K562 (cell line): ENCODE measurements around the gene PMPCB. TPM values are rescaled to one million over a fixed set of nuclear protein-coding genes. Genes with fewer than 3 reads are reported as not detected.

ENCODE experiments used
- ATAC-seq: fragments of 200-7000 bp; cut with Tn5 transposase; 3 replicates; pipeline ENCODE4 v1.9.1; 2020; ENCODE audit warnings: moderate library complexity
- BruUV-seq: library from RNA; stranded (reverse); fragments of 400-500 nt; replicated peaks from 2 replicates; lab custom pipeline; 2021; lab: Mats Ljungman, UMichigan
- CTCF ChIA-PET: fragments of 300-600 bp; formaldehyde crosslinking; extraction: SDS; loops from one replicate; lab custom pipeline; 2021; ENCODE audit warnings: low intra/inter-chr PET ratio; lab: Yijun Ruan, JAX
- POLR2A ChIA-PET: fragments of 300-600, 350-650 bp; sonication (Branson Sonifier 250); formaldehyde crosslinking; extraction: SDS; loops from one replicate; lab custom pipeline; 2021; ENCODE audit warnings: antibody characterized with exemption, inconsistent platforms; lab: Yijun Ruan, JAX
- DNase-seq, 4 experiments: peaks; one replicate each; pipeline versions ENCODE4 v3.0.0 to v3.0.0-alpha.2; 2011 to 2018; ENCODE audit warnings: low spot score in 3 of 4, mixed read lengths in 3 of 4; ENCODE audit errors: extremely low read depth in 1 of 4
- FAIRE-seq: peaks from 2 replicates; lab custom pipeline; 2011; peaks lifted over from hg19 to GRCh38; lab: Jason Lieb, UNC
- H2AFZ ChIP-seq: 2 replicates; pipeline ENCODE4 v1.6.0; 2011; ENCODE audit warnings: low read depth, low read length, control low read depth, inconsistent platforms
- H3K27ac ChIP-seq: fragments of 200-600 bp; 3 replicates; pipeline ENCODE4 v1.8.0; 2011; ENCODE audit warnings: low read depth, mild to moderate bottlenecking, control low read depth, inconsistent platforms, low read length, moderate library complexity, mixed read lengths; ENCODE audit errors: extremely low read depth
- H3K27me3 ChIP-seq, 2 experiments: fragments of 300-600 bp in 1 of 2; 2 replicates in 1 of 2; 3 replicates in 1 of 2; pipeline versions ENCODE4 v1.6.0 to v1.8.0; 2011; ENCODE audit warnings: inconsistent platforms in 2 of 2, low read length in 2 of 2, mild to moderate bottlenecking in 1 of 2, mixed read lengths in 1 of 2, moderate library complexity in 1 of 2; ENCODE audit not compliant: control insufficient read depth in 2 of 2, insufficient read depth in 2 of 2
- H3K36me3 ChIP-seq: fragments of 300-600 bp; 3 replicates; pipeline ENCODE4 v1.8.0; 2011; ENCODE audit warnings: mild to moderate bottlenecking, low read length, inconsistent platforms; ENCODE audit not compliant: control insufficient read depth, insufficient read depth
- H3K4me1 ChIP-seq, 2 experiments: fragments of 200-600 bp in 1 of 2; replicated peaks in 1 of 2; 2 replicates in 1 of 2; 3 replicates in 1 of 2; pipeline versions ENCODE4 v1.5.1 to v1.8.0; 2011; ENCODE audit warnings: inconsistent platforms in 2 of 2, low read length in 2 of 2, mild to moderate bottlenecking in 1 of 2, mixed read lengths in 1 of 2, moderate library complexity in 1 of 2; ENCODE audit not compliant: control insufficient read depth in 2 of 2, insufficient read depth in 2 of 2
- H3K4me2 ChIP-seq: 2 replicates; pipeline ENCODE4 v1.6.1; 2011; ENCODE audit warnings: low read length, control low read depth, inconsistent platforms, mixed read lengths; ENCODE audit not compliant: insufficient read depth
- H3K4me3 ChIP-seq: fragments of 200-600 bp; sonication (generic), shearing (Covaris generic); 2 replicates; pipeline ENCODE4 v1.5.1; 2016; ENCODE audit warnings: control low read depth, inconsistent platforms
- H3K79me2 ChIP-seq: fragments of 200-600 bp; 3 replicates; pipeline ENCODE4 v1.8.0; 2011; ENCODE audit warnings: low read length, inconsistent platforms; ENCODE audit not compliant: control insufficient read depth, insufficient read depth
- H3K9ac ChIP-seq, 2 experiments: 2 replicates each; pipeline versions ENCODE4 v1.6.0 to v1.6.1; 2011; ENCODE audit warnings: low read depth in 2 of 2, low read length in 2 of 2, control low read depth in 1 of 2, inconsistent platforms in 1 of 2, mild to moderate bottlenecking in 1 of 2, mixed read lengths in 1 of 2; ENCODE audit not compliant: insufficient read depth in 1 of 2
- H3K9me1 ChIP-seq: one replicate; pipeline ENCODE4 v1.6.0; 2011; ENCODE audit warnings: inconsistent platforms, mild to moderate bottlenecking, low read length, moderate library complexity; ENCODE audit not compliant: control insufficient read depth, insufficient read depth
- H3K9me3 ChIP-seq: replicated peaks from 2 replicates; pipeline ENCODE4 v1.5.1; 2011; ENCODE audit warnings: low read depth, low read length, inconsistent platforms; ENCODE audit not compliant: control insufficient read depth, insufficient read depth
- H4K20me1 ChIP-seq: replicated peaks from 2 replicates; pipeline ENCODE4 v1.6.1; 2011; ENCODE audit warnings: low read length, inconsistent platforms, mixed read lengths; ENCODE audit not compliant: control insufficient read depth, insufficient read depth
- CBFA2T2 ChIP-seq: fragments of 450-650 bp; conservative IDR thresholded peaks from 2 replicates; pipeline ENCODE4 v1.6.1; 2017; ENCODE audit warnings: mild to moderate bottlenecking
- CBX1 ChIP-seq: sonication (generic); IDR thresholded peaks from 2 replicates; pipeline ENCODE4 v1.6.1; 2016; ENCODE audit warnings: antibody characterized with exemption, low read depth, mild to moderate bottlenecking
- GATAD2A ChIP-seq: fragments of 450-650 bp; IDR thresholded peaks from 2 replicates; pipeline ENCODE4 v1.6.1; 2017
- KAT7 ChIP-seq: sonication (generic); formaldehyde crosslinking; IDR thresholded peaks from 2 replicates; pipeline ENCODE4 v1.8.0; 2022; ENCODE audit warnings: missing genetic modification reagents, mild to moderate bottlenecking, borderline replicate concordance
- KLF1 ChIP-seq: fragments of 450-650 bp; IDR thresholded peaks from 2 replicates; pipeline ENCODE4 v1.6.1; 2016; ENCODE audit warnings: missing genetic modification characterization, missing compliant biosample characterization
- MAFG ChIP-seq: fragments of 450-650 bp; conservative IDR thresholded peaks from 2 replicates; pipeline ENCODE4 v1.6.1; 2016; ENCODE audit warnings: missing genetic modification characterization, missing compliant biosample characterization
- NFE2L1 ChIP-seq: fragments of 450-650 bp; IDR thresholded peaks from 2 replicates; pipeline ENCODE4 v1.6.1; 2016; ENCODE audit warnings: missing genetic modification characterization, low read depth, mild to moderate bottlenecking, missing compliant biosample characterization, moderate library complexity, borderline replicate concordance
- POLR2B ChIP-seq: fragments of 450-650 bp; IDR thresholded peaks from 2 replicates; pipeline ENCODE4 v1.6.1; 2018; ENCODE audit warnings: low read depth; ENCODE audit not compliant: partially characterized antibody
- STAG1 ChIP-seq: sonication (generic); formaldehyde crosslinking; IDR thresholded peaks from 2 replicates; pipeline ENCODE4 v1.5.0; 2020; ENCODE audit warnings: missing genetic modification reagents, borderline replicate concordance
- TARDBP ChIP-seq: fragments of 450-650 bp; IDR thresholded peaks from 2 replicates; pipeline ENCODE4 v1.6.1; 2016
- WGBS: fragments of 100-300 bp; shearing (Covaris generic); methylation state at CpG from one replicate; pipeline ENCODE4 v1.1.6; 2016; ENCODE audit warnings: low coverage, mixed read lengths; ENCODE audit not compliant: insufficient coverage; ENCODE audit errors: missing lambda C conversion rate; 5-methylcytosine and 5-hydroxymethylcytosine counted together
- in situ Hi-C: fragments of 300-500 bp; cut with MboI; formaldehyde crosslinking; loops from 4 replicates; pipeline ENCODE4 v1.15.0; 2018; ENCODE audit warnings: inconsistent platforms, mixed read lengths
- intact Hi-C: fragments of 100-400 bp; cut with micrococcal nuclease; formaldehyde crosslinking; loops from 2 replicates; pipeline ENCODE4 v1.14.2; 2022
- polyA plus RNA-seq, 8 experiments: library from polyadenylated mRNA; depleted of rRNA in 4 of 8; stranded (reverse) in 5 of 8; unstranded in 3 of 8; fragments of >200 nt; fragmentation: Nextera tagmentation in 2 of 8; fragmentation: Illumina TruSeq in 1 of 8; extraction: Ambion mirVana in 2 of 8; extraction: Trizol in 1 of 8; gene quantifications; 2 replicates each; pipeline versions ENCODE4 v1.2.1 to v1.2.3, GENCODE V29; 2011 to 2014; ENCODE audit warnings: inconsistent platforms in 1 of 8, missing spikeins in 1 of 8
- total RNA-seq, 7 experiments: library from RNA; depleted of rRNA in 6 of 7; stranded (reverse); fragments of >200 nt in 6 of 7; fragmentation: Illumina TruSeq in 2 of 7; extraction: Trizol in 2 of 7; gene quantifications; 2 replicates each; pipeline versions ENCODE4 v1.2.1 to v1.2.3, GENCODE V29; 2011 to 2021; ENCODE audit warnings: low replicate concordance in 1 of 7
- TF ChIP-seq, protein P1 (sequence below): fragments of 250-450 bp; sonication (Bioruptor Pico); IDR thresholded peaks from 2 replicates; pipeline ENCODE4 v1.8.0; 2021; ENCODE audit warnings: moderate library complexity, mild to moderate bottlenecking, inconsistent platforms
- TF ChIP-seq, protein P2 (sequence below): sonication (generic); formaldehyde crosslinking; IDR thresholded peaks from 2 replicates; pipeline ENCODE4 v1.8.1; 2023; ENCODE audit warnings: mild to moderate bottlenecking, missing genetic modification reagents
- TF ChIP-seq, protein P3 (sequence below), 2 experiments: fragments of 200-800 bp in 1 of 2; sonication (Bioruptor generic) in 1 of 2; sonication (generic) in 1 of 2; formaldehyde crosslinking in 1 of 2; IDR thresholded peaks in 1 of 2; conservative IDR thresholded peaks in 1 of 2; 2 replicates each; pipeline versions ENCODE4 v1.5.0 to v1.6.1; 2016 to 2020; ENCODE audit warnings: missing compliant biosample characterization in 1 of 2, missing genetic modification characterization in 1 of 2, missing genetic modification reagents in 1 of 2
- TF ChIP-seq, protein P4 (sequence below): fragments of 250-450 bp; sonication (Bioruptor Pico); IDR thresholded peaks from 2 replicates; pipeline ENCODE4 v1.5.0; 2020; ENCODE audit warnings: mild to moderate bottlenecking
- TF ChIP-seq, protein P5 (sequence below), 2 experiments: fragments of 450-650 bp in 1 of 2; sonication (generic) in 1 of 2; formaldehyde crosslinking; conservative IDR thresholded peaks; 2 replicates each; pipeline versions ENCODE4 v1.4.0 to v1.8.1; 2020 to 2022; ENCODE audit warnings: mild to moderate bottlenecking in 1 of 2, missing genetic modification reagents in 1 of 2

Gene PMPCB
- total and polyA plus RNA-seq, 9 of the 15 experiments (the other 6 are each of a cell fraction or from before 2014, with no cell fraction given) = 61.2 to 209 (median 105) TPM

DNA sequence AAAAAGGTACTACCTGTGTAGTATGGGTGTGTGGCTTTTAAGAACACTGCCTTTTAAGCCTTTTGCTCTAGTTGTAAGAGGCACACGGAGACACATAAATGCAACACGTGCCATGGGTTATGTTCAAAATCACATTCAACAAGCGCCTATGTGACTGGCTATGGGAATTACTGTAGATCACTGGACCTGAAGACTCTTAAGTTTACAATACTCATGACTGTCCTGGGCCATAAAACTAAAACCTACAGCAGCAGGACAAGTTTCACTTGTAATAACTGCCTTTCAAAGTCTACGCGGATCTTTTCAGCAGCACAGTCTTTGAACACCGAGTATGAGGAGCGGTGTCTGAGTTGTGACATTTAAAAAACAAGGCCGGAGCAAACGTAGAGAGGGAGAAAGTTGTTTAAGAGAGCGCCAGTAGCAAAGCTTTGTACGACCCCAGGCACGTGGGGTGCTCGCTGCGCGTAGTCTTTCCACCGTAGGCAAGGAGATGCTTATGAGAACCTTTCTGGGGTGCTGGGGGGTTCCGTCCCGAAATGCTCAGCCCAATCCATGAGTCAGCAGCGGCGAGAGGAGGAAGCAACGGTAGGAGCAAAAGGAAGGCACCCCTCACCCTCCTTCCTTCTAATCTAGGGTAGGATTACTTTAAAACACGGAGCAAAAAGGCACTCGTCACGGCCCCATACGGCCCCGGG lies 46.7 kb downstream of the PMPCB start:
- in situ Hi-C loops = no loop called here
- intact Hi-C loops = loop anchor here (2.0 kb wide), 1 partner anchor 63 kb away; no protein-coding TSS in a partner anchor
- H3K9me3 ChIP-seq = no peaks in the 10 kb centered on the region
- H3K79me2 ChIP-seq = peaks cover 85% of the 10 kb centered on the region
- FAIRE-seq (no peak), ATAC-seq (peak; percentile 35), DNase-seq (peak in 2 of 4 experiments; percentile 55 to 60)
- peak overlapping the region; percentile 96 to 97 for H3K9ac ChIP-seq
- no peaks in the 10 kb centered on the region; the same call in 1 of the 2 replicates for H4K20me1 ChIP-seq
- peaks cover 3 to 9% of the 10 kb centered on the region in 2 experiments; a peak in 3 of 5 replicates for H3K4me1 ChIP-seq
- under 1% methylated on average over 26 of the region's 26 CpGs for WGBS
- H2AFZ ChIP-seq = peak overlapping the region; percentile 93
- H3K4me3 ChIP-seq = peak overlapping the region; percentile 82
- H3K9me1 ChIP-seq = no peaks in the 10 kb centered on the region
- H3K4me2 ChIP-seq = peak overlapping the region; percentile 92
- peak overlapping the region; percentile 93 for H3K27ac ChIP-seq
- TSS peak; percentile 52 for BruUV-seq
- peaks cover 35% of the 10 kb centered on the region for H3K36me3 ChIP-seq
- no peaks in the 10 kb centered on the region for H3K27me3 ChIP-seq
- POLR2A ChIA-PET = interaction anchor here (0.7 to 1.6 kb wide), 8 partner anchors 13 to 203 kb away, joined by 3 to 4 read pairs (median 3); no protein-coding TSS in a partner anchor
- CTCF ChIA-PET = interaction anchor here (0.7 kb wide), 1 partner anchor 62 kb away, joined by 3 read pairs; no protein-coding TSS in a partner anchor
- TF ChIP-seq GATAD2A (no peak), KLF1 (tag) (no peak), STAG1 (CRISPR knock-in tag) (no peak), CBFA2T2 (no peak), KAT7 (CRISPR knock-in tag) (0 out of 2 replicates have a peak, but pooled peaks have one; percentile 63), CBX1 (no peak), MAFG (tag) (peak; percentile 35; the same call in 1 of the 2 replicates), TARDBP (no peak), NFE2L1 (no peak), POLR2B (no peak)
- TF ChIP-seq, protein P1, sequence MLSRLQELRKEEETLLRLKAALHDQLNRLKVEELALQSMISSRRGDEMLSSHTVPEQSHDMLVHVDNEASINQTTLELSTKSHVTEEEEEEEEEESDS (CRISPR knock-in tag) = no peak
- TF ChIP-seq, protein P2, sequence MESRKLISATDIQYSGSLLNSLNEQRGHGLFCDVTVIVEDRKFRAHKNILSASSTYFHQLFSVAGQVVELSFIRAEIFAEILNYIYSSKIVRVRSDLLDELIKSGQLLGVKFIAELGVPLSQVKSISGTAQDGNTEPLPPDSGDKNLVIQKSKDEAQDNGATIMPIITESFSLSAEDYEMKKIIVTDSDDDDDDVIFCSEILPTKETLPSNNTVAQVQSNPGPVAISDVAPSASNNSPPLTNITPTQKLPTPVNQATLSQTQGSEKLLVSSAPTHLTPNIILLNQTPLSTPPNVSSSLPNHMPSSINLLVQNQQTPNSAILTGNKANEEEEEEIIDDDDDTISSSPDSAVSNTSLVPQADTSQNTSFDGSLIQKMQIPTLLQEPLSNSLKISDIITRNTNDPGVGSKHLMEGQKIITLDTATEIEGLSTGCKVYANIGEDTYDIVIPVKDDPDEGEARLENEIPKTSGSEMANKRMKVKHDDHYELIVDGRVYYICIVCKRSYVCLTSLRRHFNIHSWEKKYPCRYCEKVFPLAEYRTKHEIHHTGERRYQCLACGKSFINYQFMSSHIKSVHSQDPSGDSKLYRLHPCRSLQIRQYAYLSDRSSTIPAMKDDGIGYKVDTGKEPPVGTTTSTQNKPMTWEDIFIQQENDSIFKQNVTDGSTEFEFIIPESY (CRISPR knock-in tag) = no peak
- TF ChIP-seq, protein P3, sequence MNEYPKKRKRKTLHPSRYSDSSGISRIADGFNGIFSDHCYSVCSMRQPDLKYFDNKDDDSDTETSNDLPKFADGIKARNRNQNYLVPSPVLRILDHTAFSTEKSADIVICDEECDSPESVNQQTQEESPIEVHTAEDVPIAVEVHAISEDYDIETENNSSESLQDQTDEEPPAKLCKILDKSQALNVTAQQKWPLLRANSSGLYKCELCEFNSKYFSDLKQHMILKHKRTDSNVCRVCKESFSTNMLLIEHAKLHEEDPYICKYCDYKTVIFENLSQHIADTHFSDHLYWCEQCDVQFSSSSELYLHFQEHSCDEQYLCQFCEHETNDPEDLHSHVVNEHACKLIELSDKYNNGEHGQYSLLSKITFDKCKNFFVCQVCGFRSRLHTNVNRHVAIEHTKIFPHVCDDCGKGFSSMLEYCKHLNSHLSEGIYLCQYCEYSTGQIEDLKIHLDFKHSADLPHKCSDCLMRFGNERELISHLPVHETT (CRISPR knock-in tag; conservative IDR thresholded peaks at IDR 0.05 in 1 of 2, IDR thresholded peaks at IDR 0.05 in 1 of 2) = 0 out of 4 replicates have a peak, but pooled peaks of 1 of the 2 experiments have one; percentile 4
- TF ChIP-seq, protein P4, sequence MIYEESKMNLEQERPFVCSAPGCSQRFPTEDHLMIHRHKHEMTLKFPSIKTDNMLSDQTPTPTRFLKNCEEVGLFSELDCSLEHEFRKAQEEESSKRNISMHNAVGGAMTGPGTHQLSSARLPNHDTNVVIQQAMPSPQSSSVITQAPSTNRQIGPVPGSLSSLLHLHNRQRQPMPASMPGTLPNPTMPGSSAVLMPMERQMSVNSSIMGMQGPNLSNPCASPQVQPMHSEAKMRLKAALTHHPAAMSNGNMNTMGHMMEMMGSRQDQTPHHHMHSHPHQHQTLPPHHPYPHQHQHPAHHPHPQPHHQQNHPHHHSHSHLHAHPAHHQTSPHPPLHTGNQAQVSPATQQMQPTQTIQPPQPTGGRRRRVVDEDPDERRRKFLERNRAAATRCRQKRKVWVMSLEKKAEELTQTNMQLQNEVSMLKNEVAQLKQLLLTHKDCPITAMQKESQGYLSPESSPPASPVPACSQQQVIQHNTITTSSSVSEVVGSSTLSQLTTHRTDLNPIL = no peak
- TF ChIP-seq, protein P5, sequence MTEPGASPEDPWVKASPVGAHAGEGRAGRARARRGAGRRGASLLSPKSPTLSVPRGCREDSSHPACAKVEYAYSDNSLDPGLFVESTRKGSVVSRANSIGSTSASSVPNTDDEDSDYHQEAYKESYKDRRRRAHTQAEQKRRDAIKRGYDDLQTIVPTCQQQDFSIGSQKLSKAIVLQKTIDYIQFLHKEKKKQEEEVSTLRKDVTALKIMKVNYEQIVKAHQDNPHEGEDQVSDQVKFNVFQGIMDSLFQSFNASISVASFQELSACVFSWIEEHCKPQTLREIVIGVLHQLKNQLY (CRISPR knock-in tag; conservative IDR thresholded peaks at IDR 0.05) = no peak; a peak in 1 of 4 replicates
